Ishikawa (cell line): ENCODE data around the gene GLCCI1.

Experiments used
- CEBPB ChIP-seq: IDR thresholded peaks from 2 replicates; pipeline ENCODE4 v1.6.1; 2012
- CREB1 ChIP-seq: IDR thresholded peaks from 2 replicates; pipeline ENCODE4 v1.6.1; 2012; ENCODE audit warnings: low read depth
- EGR1 ChIP-seq: IDR thresholded peaks from 2 replicates; pipeline ENCODE4 v1.6.1; 2012
- EP300 ChIP-seq: IDR thresholded peaks from 2 replicates; pipeline ENCODE4 v1.6.1; 2012; ENCODE audit warnings: borderline replicate concordance
- FOXM1 ChIP-seq: IDR thresholded peaks from 2 replicates; pipeline ENCODE4 v1.6.1; 2012; ENCODE audit warnings: low read depth, borderline replicate concordance
- NFIC ChIP-seq: IDR thresholded peaks from 2 replicates; pipeline ENCODE4 v1.6.1; 2012
- RAD21 ChIP-seq: IDR thresholded peaks from 2 replicates; pipeline ENCODE4 v1.6.1; 2012; ENCODE audit warnings: low read depth
- TAF1 ChIP-seq: IDR thresholded peaks from 2 replicates; pipeline ENCODE4 v1.6.1; 2012; ENCODE audit warnings: low read depth, mild to moderate bottlenecking
- TCF12 ChIP-seq: IDR thresholded peaks from 2 replicates; pipeline ENCODE4 v1.6.1; 2012; ENCODE audit warnings: low read depth
- TEAD4 ChIP-seq: IDR thresholded peaks from 2 replicates; pipeline ENCODE4 v1.6.1; 2012
- YY1 ChIP-seq: IDR thresholded peaks from 2 replicates; pipeline ENCODE4 v1.6.1; 2012; ENCODE audit warnings: low read depth
- ZBTB7A ChIP-seq: IDR thresholded peaks from 2 replicates; pipeline ENCODE4 v1.6.1; 2012; ENCODE audit warnings: low read depth
- TF ChIP-seq, protein P1 (sequence below): IDR thresholded peaks from 2 replicates; pipeline ENCODE4 v1.6.1; 2012
- TF ChIP-seq, protein P2 (sequence below): IDR thresholded peaks from 2 replicates; pipeline ENCODE4 v1.6.1; 2012
- TF ChIP-seq, protein P3 (sequence below): IDR thresholded peaks from 2 replicates; pipeline ENCODE4 v1.6.1; 2012; ENCODE audit warnings: low read depth, mild to moderate bottlenecking

The GLCCI1 gene

DNA sequence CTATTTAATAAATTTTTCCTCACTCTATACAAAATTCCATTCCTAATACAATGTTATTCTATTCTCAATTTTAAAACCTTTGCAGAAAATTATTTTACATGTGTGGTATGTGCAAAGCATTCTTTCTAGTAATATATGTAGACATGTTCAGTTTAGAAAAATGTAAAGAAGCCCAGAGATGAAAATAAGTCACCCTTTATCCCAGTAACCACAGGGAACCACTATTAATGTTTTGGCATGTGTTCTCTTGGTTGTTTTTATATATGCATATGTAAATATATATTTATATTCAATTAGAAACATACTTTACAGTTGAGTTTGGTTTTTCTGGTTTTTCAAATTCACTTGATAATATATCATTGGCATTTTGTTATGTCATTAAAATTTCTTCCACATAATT, 14.8 kb upstream of the GLCCI1 start:
- no peak for TF ChIP-seq CEBPB
- no peak for TF ChIP-seq FOXM1
- TF ChIP-seq, protein P1, sequence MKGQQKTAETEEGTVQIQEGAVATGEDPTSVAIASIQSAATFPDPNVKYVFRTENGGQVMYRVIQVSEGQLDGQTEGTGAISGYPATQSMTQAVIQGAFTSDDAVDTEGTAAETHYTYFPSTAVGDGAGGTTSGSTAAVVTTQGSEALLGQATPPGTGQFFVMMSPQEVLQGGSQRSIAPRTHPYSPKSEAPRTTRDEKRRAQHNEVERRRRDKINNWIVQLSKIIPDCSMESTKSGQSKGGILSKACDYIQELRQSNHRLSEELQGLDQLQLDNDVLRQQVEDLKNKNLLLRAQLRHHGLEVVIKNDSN = no peak

DNA sequence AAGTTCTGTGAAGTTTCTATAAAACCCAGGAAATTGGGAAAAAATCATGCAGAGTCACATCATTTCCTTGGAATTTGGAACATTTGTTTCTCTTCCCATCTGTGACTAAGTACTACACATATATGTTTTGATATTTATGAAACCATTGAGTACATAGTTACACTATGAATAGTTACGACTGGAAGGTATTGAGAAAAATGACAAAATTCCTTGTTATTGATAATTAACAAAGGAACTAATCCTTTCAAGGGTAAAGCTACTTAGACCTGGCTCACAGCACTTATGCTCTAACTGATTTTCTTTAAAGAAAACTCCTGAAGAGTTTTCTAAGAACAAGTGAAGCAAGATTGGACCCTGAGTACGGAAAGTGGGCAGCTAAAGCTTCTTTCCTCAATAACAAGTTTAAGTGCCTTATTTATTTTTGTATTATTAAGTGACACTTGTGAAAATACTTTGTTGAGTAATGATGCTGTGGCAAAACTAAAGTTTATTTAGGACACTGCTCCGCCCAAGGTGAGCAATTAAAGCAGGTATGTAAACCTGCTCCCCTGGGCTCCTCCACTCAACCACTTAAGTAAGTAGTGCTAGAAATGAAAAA, 12.0 kb upstream of the GLCCI1 start:
- no peak for TF ChIP-seq TEAD4
- no peak for TF ChIP-seq ZBTB7A
- TF ChIP-seq, protein P1 = no peak
- no peak for TF ChIP-seq CEBPB
- TF ChIP-seq TCF12 = no peak
- TF ChIP-seq, protein P2, sequence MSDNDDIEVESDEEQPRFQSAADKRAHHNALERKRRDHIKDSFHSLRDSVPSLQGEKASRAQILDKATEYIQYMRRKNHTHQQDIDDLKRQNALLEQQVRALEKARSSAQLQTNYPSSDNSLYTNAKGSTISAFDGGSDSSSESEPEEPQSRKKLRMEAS = no peak
- TF ChIP-seq TAF1 = no peak
- TF ChIP-seq RAD21 = no peak
- no peak for TF ChIP-seq CREB1
- TF ChIP-seq, protein P3, sequence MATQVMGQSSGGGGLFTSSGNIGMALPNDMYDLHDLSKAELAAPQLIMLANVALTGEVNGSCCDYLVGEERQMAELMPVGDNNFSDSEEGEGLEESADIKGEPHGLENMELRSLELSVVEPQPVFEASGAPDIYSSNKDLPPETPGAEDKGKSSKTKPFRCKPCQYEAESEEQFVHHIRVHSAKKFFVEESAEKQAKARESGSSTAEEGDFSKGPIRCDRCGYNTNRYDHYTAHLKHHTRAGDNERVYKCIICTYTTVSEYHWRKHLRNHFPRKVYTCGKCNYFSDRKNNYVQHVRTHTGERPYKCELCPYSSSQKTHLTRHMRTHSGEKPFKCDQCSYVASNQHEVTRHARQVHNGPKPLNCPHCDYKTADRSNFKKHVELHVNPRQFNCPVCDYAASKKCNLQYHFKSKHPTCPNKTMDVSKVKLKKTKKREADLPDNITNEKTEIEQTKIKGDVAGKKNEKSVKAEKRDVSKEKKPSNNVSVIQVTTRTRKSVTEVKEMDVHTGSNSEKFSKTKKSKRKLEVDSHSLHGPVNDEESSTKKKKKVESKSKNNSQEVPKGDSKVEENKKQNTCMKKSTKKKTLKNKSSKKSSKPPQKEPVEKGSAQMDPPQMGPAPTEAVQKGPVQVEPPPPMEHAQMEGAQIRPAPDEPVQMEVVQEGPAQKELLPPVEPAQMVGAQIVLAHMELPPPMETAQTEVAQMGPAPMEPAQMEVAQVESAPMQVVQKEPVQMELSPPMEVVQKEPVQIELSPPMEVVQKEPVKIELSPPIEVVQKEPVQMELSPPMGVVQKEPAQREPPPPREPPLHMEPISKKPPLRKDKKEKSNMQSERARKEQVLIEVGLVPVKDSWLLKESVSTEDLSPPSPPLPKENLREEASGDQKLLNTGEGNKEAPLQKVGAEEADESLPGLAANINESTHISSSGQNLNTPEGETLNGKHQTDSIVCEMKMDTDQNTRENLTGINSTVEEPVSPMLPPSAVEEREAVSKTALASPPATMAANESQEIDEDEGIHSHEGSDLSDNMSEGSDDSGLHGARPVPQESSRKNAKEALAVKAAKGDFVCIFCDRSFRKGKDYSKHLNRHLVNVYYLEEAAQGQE = no peak
- TF ChIP-seq NFIC = no peak
- TF ChIP-seq FOXM1 = no peak
- TF ChIP-seq YY1 = no peak
- no peak for TF ChIP-seq EP300
- TF ChIP-seq EGR1 = no peak

DNA sequence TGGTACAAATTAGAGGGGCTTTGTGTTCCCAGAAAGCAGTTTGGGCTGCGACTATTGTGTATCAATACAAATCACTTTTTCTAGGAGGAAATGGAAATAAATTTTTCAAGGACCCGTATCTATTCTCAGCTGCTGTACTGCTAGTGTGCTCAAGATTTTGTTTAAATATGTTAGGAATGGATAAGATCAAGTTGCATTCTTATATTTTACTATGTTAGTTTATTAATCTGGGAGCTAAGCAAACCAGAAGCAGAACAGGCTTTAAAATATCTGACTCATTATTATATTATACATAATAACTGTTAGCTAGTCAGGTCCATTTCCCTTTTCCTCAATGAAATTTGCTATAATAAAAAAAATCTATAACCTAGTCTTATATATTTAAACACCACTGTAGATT, 11.1 kb upstream of the GLCCI1 start:
- TF ChIP-seq, protein P3 = no peak
- TF ChIP-seq, protein P1 = no peak
- TF ChIP-seq CEBPB = no peak
- TF ChIP-seq TEAD4 = no peak
- no peak for TF ChIP-seq CREB1
- no peak for TF ChIP-seq RAD21
- TF ChIP-seq FOXM1 = no peak
- TF ChIP-seq EGR1 = no peak
- TF ChIP-seq ZBTB7A = no peak
- no peak for TF ChIP-seq YY1
- no peak for TF ChIP-seq TAF1
- TF ChIP-seq EP300 = no peak
- TF ChIP-seq, protein P2 = no peak
- TF ChIP-seq TCF12 = no peak
- no peak for TF ChIP-seq NFIC

DNA sequence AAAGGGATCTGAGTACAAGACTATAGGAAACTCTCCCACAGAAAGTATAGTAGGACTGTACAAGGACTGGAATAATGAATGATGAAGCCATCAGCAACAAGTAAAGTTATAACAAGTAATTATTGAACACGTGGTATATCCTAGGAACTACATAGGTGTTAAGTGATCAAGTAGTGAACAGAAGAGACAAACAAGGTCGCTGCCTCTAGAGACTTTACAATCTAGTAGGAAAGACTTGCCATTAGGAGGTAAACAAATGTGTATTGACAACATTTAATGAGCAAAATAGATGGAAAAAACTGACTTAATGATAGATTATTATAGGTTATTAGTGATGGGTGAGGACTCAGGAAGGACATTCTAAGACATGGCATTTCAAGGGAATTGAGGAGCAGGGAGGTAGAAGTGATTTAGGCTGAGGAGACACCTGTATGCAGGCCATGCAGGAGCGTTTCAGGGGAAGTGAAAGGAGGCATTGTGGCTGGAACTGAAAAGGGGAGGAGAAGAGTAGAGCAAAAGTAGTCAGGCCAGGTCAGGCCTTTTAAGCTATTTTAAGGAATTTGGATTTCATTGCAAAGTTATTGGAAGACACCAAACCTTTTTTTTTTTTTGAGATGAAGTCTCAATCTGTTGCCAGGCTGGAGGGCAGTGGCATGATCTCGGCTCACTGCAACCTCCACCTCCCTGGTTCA, 8.5 kb upstream of the GLCCI1 start:
- TF ChIP-seq TEAD4 = no peak
- no peak for TF ChIP-seq TCF12
- TF ChIP-seq, protein P2 = no peak
- no peak for TF ChIP-seq CREB1
- no peak for TF ChIP-seq CEBPB
- TF ChIP-seq, protein P3 = no peak
- no peak for TF ChIP-seq TAF1
- TF ChIP-seq, protein P1 = no peak
- no peak for TF ChIP-seq NFIC
- no peak for TF ChIP-seq ZBTB7A
- no peak for TF ChIP-seq RAD21
- no peak for TF ChIP-seq FOXM1
- no peak for TF ChIP-seq YY1
- no peak for TF ChIP-seq EGR1
- no peak for TF ChIP-seq EP300
